Measurements from ENCODE around the gene CHRNA4.
"Not testable (repeated sequence)": the region's sequence is repeated elsewhere in the genome, so short reads cannot be mapped to it uniquely, and the experiment has no call there.

Gene CHRNA4

GRCh38 chr20:63309261-63310071, 51.7 kb downstream of the CHRNA4 start:
- Histone ChIP-seq H3K36me3 (ENCODE audit: control insufficient read depth in 5 of 5, insufficient read depth in 5 of 5, low read length in 5 of 5) (no peaks in the 10 kb centered on the region), H3K27ac (ENCODE audit: low read depth, low read length) (no peak overlapping the region), H3K4me3 (ENCODE audit: low read depth in 1 of 5, low read length in 5 of 5) (no peak overlapping the region), H3K9me3 (ENCODE audit: control insufficient read depth in 5 of 5, low read length in 5 of 5) (no peaks in the 10 kb centered on the region), H3K9ac (ENCODE audit: low read length in 5 of 5) (no peak overlapping the region), H3K27me3 (ENCODE audit: control insufficient read depth in 5 of 5, insufficient read depth in 4 of 5, low read length in 5 of 5) (peaks cover 32 to 50% (median 38%) of the 10 kb centered on the region in 5 donors), H3K4me1 (ENCODE audit: control insufficient read depth in 5 of 5, insufficient read depth in 5 of 5, low read length in 5 of 5) (peaks cover 0 to 11% (median 5%) of the 10 kb centered on the region in 5 donors)

DNA sequence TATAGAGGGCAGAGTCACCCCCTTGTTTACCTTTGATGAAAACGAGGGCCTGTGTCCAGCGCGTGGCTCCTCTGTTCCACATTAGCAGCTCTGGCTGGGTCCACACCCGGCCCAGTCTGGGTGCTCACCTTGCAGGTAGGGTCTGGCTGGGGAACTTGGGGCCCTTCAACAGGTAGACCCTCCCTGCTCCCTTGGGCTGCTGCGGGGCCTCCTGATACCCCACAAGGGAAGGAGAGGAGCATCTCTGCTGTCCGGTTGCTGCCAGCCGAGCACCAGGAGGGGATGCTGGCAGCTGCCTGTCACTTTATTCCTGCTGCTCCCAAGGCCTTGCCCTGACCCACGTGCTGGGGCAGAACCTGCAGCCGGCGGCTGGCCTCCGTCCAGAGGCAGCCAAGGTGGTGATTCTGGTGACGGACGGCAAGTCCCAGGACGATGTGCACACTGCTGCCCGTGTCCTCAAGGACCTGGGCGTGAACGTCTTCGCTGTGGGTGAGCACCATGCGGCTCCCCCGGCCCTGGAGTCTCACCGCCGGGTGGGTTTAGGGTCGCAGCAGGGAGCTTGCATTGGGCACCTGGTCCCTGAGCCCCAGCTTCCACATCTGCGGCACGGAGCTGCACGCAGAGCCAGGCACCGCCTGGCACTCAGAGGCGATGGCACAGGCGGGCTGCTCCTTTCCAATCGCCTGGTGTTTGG, 52.8 kb downstream of the CHRNA4 start:
- Histone ChIP-seq H3K27ac (ENCODE audit: low read depth, low read length) (no peak overlapping the region), H3K4me3 (ENCODE audit: low read depth in 1 of 5, low read length in 5 of 5) (no peak overlapping the region), H3K9ac (ENCODE audit: low read length in 5 of 5) (no peak overlapping the region), H3K27me3 (ENCODE audit: control insufficient read depth in 5 of 5, insufficient read depth in 4 of 5, low read length in 5 of 5) (peaks cover 32 to 50% (median 36%) of the 10 kb centered on the region in 5 donors), H3K4me1 (ENCODE audit: control insufficient read depth in 5 of 5, insufficient read depth in 5 of 5, low read length in 5 of 5) (peaks cover 0 to 11% (median 2%) of the 10 kb centered on the region in 5 donors), H3K9me3 (ENCODE audit: control insufficient read depth in 5 of 5, low read length in 5 of 5) (no peaks in the 10 kb centered on the region), H3K36me3 (ENCODE audit: control insufficient read depth in 5 of 5, insufficient read depth in 5 of 5, low read length in 5 of 5) (no peaks in the 10 kb centered on the region)

- H3K4me3 ChIP-seq (ENCODE audit: low read depth in 1 of 5, low read length in 5 of 5), result no peak overlapping the region
- H3K4me1 ChIP-seq (ENCODE audit: control insufficient read depth in 5 of 5, insufficient read depth in 5 of 5, low read length in 5 of 5), result peaks cover 0 to 8% (median 2%) of the 10 kb centered on the region in 5 donors
- no peak overlapping the region for H3K9ac ChIP-seq (ENCODE audit: low read length in 5 of 5)
- H3K9me3 ChIP-seq (ENCODE audit: control insufficient read depth in 5 of 5, low read length in 5 of 5), result no peaks in the 10 kb centered on the region
- H3K27me3 ChIP-seq (ENCODE audit: control insufficient read depth in 5 of 5, insufficient read depth in 4 of 5, low read length in 5 of 5), result peaks cover 31 to 50% (median 35%) of the 10 kb centered on the region in 5 donors
- H3K27ac ChIP-seq (ENCODE audit: low read depth, low read length), result no peak overlapping the region
- H3K36me3 ChIP-seq (ENCODE audit: control insufficient read depth in 5 of 5, insufficient read depth in 5 of 5, low read length in 5 of 5), result no peaks in the 10 kb centered on the region
These were observed 53.5 kb downstream of the CHRNA4 start for GRCh38 chr20:63307538-63308217.

GRCh38 chr20:63306673-63307537, 54.2 kb downstream of the CHRNA4 start:
- Histone ChIP-seq H3K36me3 (ENCODE audit: control insufficient read depth in 5 of 5, insufficient read depth in 5 of 5, low read length in 5 of 5) (no peaks in the 10 kb centered on the region), H3K27me3 (ENCODE audit: control insufficient read depth in 5 of 5, insufficient read depth in 4 of 5, low read length in 5 of 5) (peaks cover 29 to 48% (median 34%) of the 10 kb centered on the region in 5 donors)

DNA sequence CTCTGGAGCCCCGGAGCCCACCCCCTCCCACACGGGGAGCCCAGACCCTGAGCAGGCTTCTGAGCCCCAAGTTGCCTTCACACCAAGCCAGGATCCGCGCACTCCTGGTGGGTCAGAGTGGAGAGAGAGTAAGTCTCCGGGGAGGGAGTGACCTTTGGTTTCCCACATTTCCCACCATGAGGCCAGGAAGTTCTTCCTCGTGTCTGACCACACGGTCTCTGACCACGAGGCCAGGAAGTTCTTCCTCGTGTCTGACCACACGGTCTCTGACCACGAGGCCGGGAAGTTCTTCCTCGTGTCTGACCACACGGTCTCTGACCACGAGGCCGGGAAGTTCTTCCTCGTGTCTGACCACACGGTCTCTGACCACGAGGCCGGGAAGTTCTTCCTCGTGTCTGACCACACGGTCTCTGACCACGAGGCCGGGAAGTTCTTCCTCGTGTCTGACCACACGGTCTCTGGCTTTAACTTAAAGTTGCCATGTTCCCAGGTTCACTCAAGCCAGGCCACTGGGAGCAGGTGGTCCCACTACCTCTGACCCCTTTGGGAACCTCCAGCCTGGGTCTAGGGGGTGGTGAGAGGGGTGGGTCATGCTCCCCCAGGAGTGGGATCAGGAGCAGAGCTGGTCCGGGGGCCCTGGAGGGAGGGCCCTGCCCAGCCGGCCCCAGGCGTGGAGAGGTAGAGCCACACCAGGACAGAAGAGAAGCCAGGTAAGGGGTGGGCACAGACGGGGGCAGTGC, 55.0 kb downstream of the CHRNA4 start:
- H3K9me3 ChIP-seq (ENCODE audit: control insufficient read depth in 5 of 5, low read length in 5 of 5); H3K4me3 ChIP-seq (ENCODE audit: low read depth in 1 of 5, low read length in 5 of 5); H3K4me1 ChIP-seq (ENCODE audit: control insufficient read depth in 5 of 5, insufficient read depth in 5 of 5, low read length in 5 of 5); H3K9ac ChIP-seq (ENCODE audit: low read length in 5 of 5); H3K36me3 ChIP-seq (ENCODE audit: control insufficient read depth in 5 of 5, insufficient read depth in 5 of 5, low read length in 5 of 5); H3K27ac ChIP-seq (ENCODE audit: low read depth, low read length): not testable (repeated sequence)
- H3K27me3 ChIP-seq (ENCODE audit: control insufficient read depth in 5 of 5, insufficient read depth in 4 of 5, low read length in 5 of 5), result peaks cover 27 to 48% (median 32%) of the 10 kb centered on the region in 5 donors

More at GRCh38 chr20:63306673-63307537, 54.2 kb downstream of the CHRNA4 start:
- Histone ChIP-seq H3K9me3 (ENCODE audit: control insufficient read depth in 5 of 5, low read length in 5 of 5) (peaks cover 0 to 2% (median 0%) of the 10 kb centered on the region in 5 donors), H3K4me1 (ENCODE audit: control insufficient read depth in 5 of 5, insufficient read depth in 5 of 5, low read length in 5 of 5) (peaks cover 0 to 3% (median 0%) of the 10 kb centered on the region in 5 donors), H3K9ac (ENCODE audit: low read length in 5 of 5) (no peak overlapping the region), H3K4me3 (ENCODE audit: low read depth in 1 of 5, low read length in 5 of 5) (no peak overlapping the region), H3K27ac (ENCODE audit: low read depth, low read length) (no peak overlapping the region)

DNA sequence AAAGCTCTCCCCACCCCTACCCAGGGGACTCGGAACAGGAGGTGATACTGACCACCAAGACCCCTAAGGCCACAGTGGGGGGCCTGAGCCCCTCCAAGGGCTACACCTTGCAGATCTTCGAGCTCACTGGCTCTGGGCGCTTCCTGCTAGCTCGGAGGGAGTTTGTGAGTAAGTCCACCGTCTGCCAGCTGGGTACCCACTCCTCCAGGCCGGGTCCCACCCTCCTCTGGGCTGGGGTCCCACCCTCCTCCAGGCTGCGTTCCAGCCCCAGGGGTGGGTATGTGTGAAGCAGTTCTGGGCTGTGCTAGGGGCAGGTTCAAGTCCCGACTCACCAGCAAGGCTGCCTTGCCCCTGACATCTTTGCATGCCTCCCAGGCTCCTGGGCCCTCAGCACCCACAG, 55.8 kb downstream of the CHRNA4 start:
- Histone ChIP-seq H3K27ac (ENCODE audit: low read depth, low read length) (no peak overlapping the region), H3K4me1 (ENCODE audit: control insufficient read depth in 5 of 5, insufficient read depth in 5 of 5, low read length in 5 of 5) (peaks cover 0 to 3% (median 0%) of the 10 kb centered on the region in 5 donors), H3K27me3 (ENCODE audit: control insufficient read depth in 5 of 5, insufficient read depth in 4 of 5, low read length in 5 of 5) (peaks cover 24 to 48% (median 30%) of the 10 kb centered on the region in 5 donors), H3K36me3 (ENCODE audit: control insufficient read depth in 5 of 5, insufficient read depth in 5 of 5, low read length in 5 of 5) (no peaks in the 10 kb centered on the region), H3K9me3 (ENCODE audit: control insufficient read depth in 5 of 5, low read length in 5 of 5) (peaks cover 2 to 11% (median 6%) of the 10 kb centered on the region in 5 donors), H3K9ac (ENCODE audit: low read length in 5 of 5) (no peak overlapping the region), H3K4me3 (ENCODE audit: low read depth in 1 of 5, low read length in 5 of 5) (no peak overlapping the region)

DNA sequence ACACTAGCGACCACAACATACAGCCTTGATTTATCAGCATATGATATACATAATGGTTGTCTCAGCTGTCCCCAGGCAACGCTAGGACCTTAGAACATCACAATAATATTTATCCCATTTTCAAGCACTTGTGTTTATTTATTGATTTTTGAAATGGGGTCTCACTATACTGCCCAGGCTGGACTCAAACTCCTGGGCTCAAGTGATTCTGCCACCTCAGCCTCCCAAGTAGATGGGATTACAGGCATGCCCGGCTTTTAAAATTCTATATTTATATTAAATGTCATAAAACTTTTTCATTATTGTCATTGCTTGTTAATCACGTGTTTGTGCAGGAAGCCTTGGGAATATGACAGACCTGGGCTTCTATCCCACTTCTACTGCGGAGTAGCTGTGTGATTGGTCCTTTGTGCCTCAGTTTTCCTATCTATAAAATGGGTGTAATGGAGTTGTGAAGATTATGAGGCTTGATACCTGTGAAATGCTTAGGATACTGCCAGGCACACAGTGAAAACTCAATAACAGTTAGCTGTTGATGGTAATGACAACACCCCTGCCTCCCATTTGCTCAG, 58.0 kb downstream of the CHRNA4 start:
- no peak overlapping the region for H3K27ac ChIP-seq (ENCODE audit: low read depth, low read length)
- no peaks in the 10 kb centered on the region for H3K4me1 ChIP-seq (ENCODE audit: control insufficient read depth in 5 of 5, insufficient read depth in 5 of 5, low read length in 5 of 5)
- no peak overlapping the region for H3K4me3 ChIP-seq (ENCODE audit: low read depth in 1 of 5, low read length in 5 of 5)
- H3K9me3 ChIP-seq (ENCODE audit: control insufficient read depth in 5 of 5, low read length in 5 of 5), result peaks cover 2 to 11% (median 6%) of the 10 kb centered on the region in 5 donors
- H3K36me3 ChIP-seq (ENCODE audit: control insufficient read depth in 5 of 5, insufficient read depth in 5 of 5, low read length in 5 of 5), result no peaks in the 10 kb centered on the region
- H3K27me3 ChIP-seq (ENCODE audit: control insufficient read depth in 5 of 5, insufficient read depth in 4 of 5, low read length in 5 of 5), result peaks cover 16 to 38% (median 28%) of the 10 kb centered on the region in 5 donors
- no peak overlapping the region for H3K9ac ChIP-seq (ENCODE audit: low read length in 5 of 5)

- Histone ChIP-seq H3K27me3 (ENCODE audit: control insufficient read depth in 5 of 5, insufficient read depth in 4 of 5, low read length in 5 of 5) (peaks cover 18 to 38% (median 27%) of the 10 kb centered on the region in 5 donors), H3K9ac (ENCODE audit: low read length in 5 of 5) (no peak overlapping the region), H3K36me3 (ENCODE audit: control insufficient read depth in 5 of 5, insufficient read depth in 5 of 5, low read length in 5 of 5) (no peaks in the 10 kb centered on the region), H3K27ac (ENCODE audit: low read depth, low read length) (no peak overlapping the region), H3K4me1 (ENCODE audit: control insufficient read depth in 5 of 5, insufficient read depth in 5 of 5, low read length in 5 of 5) (no peaks in the 10 kb centered on the region), H3K9me3 (ENCODE audit: control insufficient read depth in 5 of 5, low read length in 5 of 5) (peaks cover 2 to 11% (median 6%) of the 10 kb centered on the region in 5 donors), H3K4me3 (ENCODE audit: low read depth in 1 of 5, low read length in 5 of 5) (no peak overlapping the region)
These were observed 59.5 kb downstream of the CHRNA4 start for GRCh38 chr20:63301671-63302070.

All from subcutaneous abdominal adipose tissue (tissue), 5 donors.